SIG-M5 treated with dmso at 0.1 percent for 504 hours (cell line): ENCODE results near the gene HERC3.
"Not testable (repeated sequence)": the region's sequence is repeated elsewhere in the genome, so short reads cannot be mapped to it uniquely, and the experiment has no call there.

ENCODE experiments used
- DNase-seq: peaks from one replicate; lab custom pipeline; 2025; ENCODE audit not compliant: unreplicated experiment; lab: John Stamatoyannopoulos, UW

The HERC3 gene

GRCh38 chr4:88606832-88607231 lies 14.6 kb downstream of the HERC3 start:
- DNase-seq: no peak

- DNase-seq: no peak
These were observed 17.1 kb downstream of the HERC3 start for GRCh38 chr4:88609387-88609786.

- DNase-seq: not testable (repeated sequence)
These were observed 17.5 kb downstream of the HERC3 start for GRCh38 chr4:88609794-88610193.

GRCh38 chr4:88610771-88611170 lies 18.5 kb downstream of the HERC3 start:
- DNase-seq: no peak

GRCh38 chr4:88613417-88613875 lies 21.2 kb downstream of the HERC3 start:
- DNase-seq: no peak

- DNase-seq: no peak
These were observed 21.8 kb downstream of the HERC3 start for GRCh38 chr4:88614058-88614457.

- no peak for DNase-seq
These were observed 24.2 kb downstream of the HERC3 start for GRCh38 chr4:88616275-88617150.

- DNase-seq: no peak
These were observed 26.7 kb downstream of the HERC3 start for GRCh38 chr4:88618782-88619485.

GRCh38 chr4:88619971-88620370 lies 27.7 kb downstream of the HERC3 start:
- no peak for DNase-seq

GRCh38 chr4:88621763-88622327 lies 29.6 kb downstream of the HERC3 start:
- DNase-seq: no peak

GRCh38 chr4:88623097-88623496 lies 30.8 kb downstream of the HERC3 start:
- no peak for DNase-seq

GRCh38 chr4:88628746-88629145 lies 36.5 kb downstream of the HERC3 start:
- DNase-seq: no peak

- DNase-seq: no peak
These were observed 37.5 kb downstream of the HERC3 start for GRCh38 chr4:88629826-88630225.

- no peak for DNase-seq
These were observed 38.5 kb downstream of the HERC3 start for GRCh38 chr4:88630756-88631155.

GRCh38 chr4:88643932-88644331 lies 51.7 kb downstream of the HERC3 start:
- DNase-seq: no peak

GRCh38 chr4:88645994-88646393 lies 53.7 kb downstream of the HERC3 start:
- no peak for DNase-seq

- DNase-seq: no peak
These were observed 54.4 kb downstream of the HERC3 start for GRCh38 chr4:88646528-88647280.

- no peak for DNase-seq
These were observed 57.4 kb downstream of the HERC3 start for GRCh38 chr4:88649716-88650115.

- DNase-seq: no peak
These were observed 61.2 kb downstream of the HERC3 start for GRCh38 chr4:88653371-88653946.

- DNase-seq: no peak
These were observed 62.9 kb downstream of the HERC3 start for GRCh38 chr4:88655226-88655625.
